ENCODE measurements around the gene ABHD1.

Gene ABHD1

DNA sequence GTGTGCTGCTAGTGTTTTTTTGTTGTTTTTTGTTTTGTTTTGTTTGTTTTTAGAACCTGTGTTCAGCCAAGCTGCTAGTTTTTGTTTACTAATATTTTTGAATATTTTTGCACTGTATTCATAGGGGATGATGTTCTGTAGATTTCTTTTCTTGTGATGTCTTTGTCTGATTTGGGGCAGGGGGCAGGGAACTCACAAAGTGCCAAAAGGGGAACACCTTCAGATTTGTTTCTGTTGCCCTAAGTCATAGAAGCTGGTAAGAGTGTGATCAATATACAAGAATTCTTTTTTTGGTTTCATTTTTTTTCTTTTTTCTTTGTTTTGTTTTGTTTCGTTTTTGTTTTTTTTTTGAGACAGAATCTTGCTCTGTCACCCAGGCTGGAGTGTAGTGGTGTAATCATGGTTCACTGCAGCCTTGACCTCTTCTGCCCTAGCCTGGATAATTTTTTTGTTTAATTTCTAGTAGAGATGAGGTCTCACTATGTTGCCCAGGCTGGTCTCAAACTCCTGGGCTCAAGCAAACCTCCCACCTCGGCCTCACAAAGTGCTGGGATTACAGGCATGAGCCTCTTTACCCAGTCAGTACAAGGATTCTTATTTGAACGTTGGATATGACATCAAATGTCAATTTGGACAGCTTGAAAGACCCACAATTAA, 55.9 kb downstream of the ABHD1 start:
- in situ Hi-C loops (cut with HindIII; ENCODE audit: low pct_ligation_motif_present, low sequenced_read_pairs): no loop called here
- no peak for DNase-seq
- Histone ChIP-seq H3K27ac (no peak overlapping the region), H3K4me3 (ENCODE audit: low read depth, low read length) (no peak overlapping the region), H3K27me3 (replicated peaks) (peaks cover 2% of the 10 kb centered on the region), H3K36me3 (replicated peaks) (no peaks in the 10 kb centered on the region)
- TF ChIP-seq, protein P1, sequence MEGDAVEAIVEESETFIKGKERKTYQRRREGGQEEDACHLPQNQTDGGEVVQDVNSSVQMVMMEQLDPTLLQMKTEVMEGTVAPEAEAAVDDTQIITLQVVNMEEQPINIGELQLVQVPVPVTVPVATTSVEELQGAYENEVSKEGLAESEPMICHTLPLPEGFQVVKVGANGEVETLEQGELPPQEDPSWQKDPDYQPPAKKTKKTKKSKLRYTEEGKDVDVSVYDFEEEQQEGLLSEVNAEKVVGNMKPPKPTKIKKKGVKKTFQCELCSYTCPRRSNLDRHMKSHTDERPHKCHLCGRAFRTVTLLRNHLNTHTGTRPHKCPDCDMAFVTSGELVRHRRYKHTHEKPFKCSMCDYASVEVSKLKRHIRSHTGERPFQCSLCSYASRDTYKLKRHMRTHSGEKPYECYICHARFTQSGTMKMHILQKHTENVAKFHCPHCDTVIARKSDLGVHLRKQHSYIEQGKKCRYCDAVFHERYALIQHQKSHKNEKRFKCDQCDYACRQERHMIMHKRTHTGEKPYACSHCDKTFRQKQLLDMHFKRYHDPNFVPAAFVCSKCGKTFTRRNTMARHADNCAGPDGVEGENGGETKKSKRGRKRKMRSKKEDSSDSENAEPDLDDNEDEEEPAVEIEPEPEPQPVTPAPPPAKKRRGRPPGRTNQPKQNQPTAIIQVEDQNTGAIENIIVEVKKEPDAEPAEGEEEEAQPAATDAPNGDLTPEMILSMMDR (IDR thresholded peaks at IDR 0.05; ENCODE audit: low read depth, low read length, missing control alignments): no peak
